ENCODE measurements around the gene KCNT1.

- TF ChIP-seq CTCF (IDR thresholded peaks at IDR 0.05; ENCODE audit: low read depth, low read length) (no peak), EZH2phosphoT487 (IDR thresholded peaks at IDR 0.05; ENCODE audit: low read depth) (no peak)
Measured at GRCh38 chr9:135711391-135711790, 9.4 kb downstream of the KCNT1 start.

Data from OCI-LY3 (cell line).